Testis (tissue), 3 donors: ENCODE results near the gene ARHGAP12. TPM values are rescaled to one million over a fixed set of nuclear protein-coding genes. Genes with fewer than 3 reads are reported as not detected.

Source experiments
- DNase-seq: peaks from one replicate; pipeline ENCODE4 v3.0.0-alpha.2; 2019
- H3K27ac ChIP-seq, 2 donors: fragments of 200-600 bp; sonication (generic); one replicate each; pipeline ENCODE4 v1.5.1; 2019
- H3K27me3 ChIP-seq: fragments of 200-600 bp; sonication (generic); one replicate; pipeline ENCODE4 v1.5.1; 2019
- H3K36me3 ChIP-seq: fragments of 200-600 bp; sonication (generic); one replicate; pipeline ENCODE4 v1.5.1; 2017; ENCODE audit warnings: low read depth; ENCODE audit errors: missing control alignments
- H3K4me1 ChIP-seq: fragments of 200-600 bp; sonication (generic); one replicate; pipeline ENCODE4 v1.5.1; 2019
- H3K4me3 ChIP-seq, 2 donors: fragments of 200-600 bp; sonication (generic); one replicate each; pipeline ENCODE4 v1.5.1; 2017 to 2019
- H3K9me3 ChIP-seq: fragments of 200-600 bp; sonication (generic); one replicate; pipeline ENCODE4 v1.5.1; 2017
- POLR2A ChIP-seq: fragments of 450-650 bp; IDR thresholded peaks from one replicate; pipeline ENCODE4 v1.6.1; 2017; ENCODE audit warnings: antibody characterized with exemption, mild to moderate bottlenecking, moderate library complexity
- WGBS, 2 donors: methylation state at CpG; one replicate each; pipeline ENCODE4 v1.1.5; 2018; 5-methylcytosine and 5-hydroxymethylcytosine counted together
- intact Hi-C: fragments of 100-400 bp; cut with DNase I; formaldehyde crosslinking; loops from one replicate; pipeline ENCODE4 v1.15.1; 2023; ENCODE audit warnings: low total_unique reads
- polyA plus RNA-seq: library from polyadenylated mRNA; stranded (reverse); fragments of 350-450 nt; fragmentation: Illumina TruSeq; extraction: RNeasy Lipid Tissue Mini Kit (QIAGEN cat#74804); gene quantifications from one replicate; pipeline ENCODE4 v1.2.3, GENCODE V29; 2014; ENCODE audit warnings: low read depth, low replicate concordance; ENCODE audit not compliant: insufficient read depth
- total RNA-seq, 2 donors: library from RNA; depleted of rRNA; stranded (reverse); fragments of >200 nt; gene quantifications; one replicate each; pipeline ENCODE4 v1.2.3, GENCODE V29; 2016
- TF ChIP-seq, protein P1 (sequence below), 3 experiments: fragments of 450-650 bp in 2 of 3; fragments of 200-600 bp in 1 of 3; sonication (generic) in 1 of 3; IDR thresholded peaks; one replicate each; pipeline ENCODE4 v1.5.1; 2016 to 2019; ENCODE audit warnings: antibody characterized with exemption in 3 of 3, mild to moderate bottlenecking in 2 of 3, moderate library complexity in 1 of 3

Gene ARHGAP12
- total and polyA plus RNA-seq, 3 donors from 2014 or later = 11.7 to 36.1 (median 33.1) TPM

DNA sequence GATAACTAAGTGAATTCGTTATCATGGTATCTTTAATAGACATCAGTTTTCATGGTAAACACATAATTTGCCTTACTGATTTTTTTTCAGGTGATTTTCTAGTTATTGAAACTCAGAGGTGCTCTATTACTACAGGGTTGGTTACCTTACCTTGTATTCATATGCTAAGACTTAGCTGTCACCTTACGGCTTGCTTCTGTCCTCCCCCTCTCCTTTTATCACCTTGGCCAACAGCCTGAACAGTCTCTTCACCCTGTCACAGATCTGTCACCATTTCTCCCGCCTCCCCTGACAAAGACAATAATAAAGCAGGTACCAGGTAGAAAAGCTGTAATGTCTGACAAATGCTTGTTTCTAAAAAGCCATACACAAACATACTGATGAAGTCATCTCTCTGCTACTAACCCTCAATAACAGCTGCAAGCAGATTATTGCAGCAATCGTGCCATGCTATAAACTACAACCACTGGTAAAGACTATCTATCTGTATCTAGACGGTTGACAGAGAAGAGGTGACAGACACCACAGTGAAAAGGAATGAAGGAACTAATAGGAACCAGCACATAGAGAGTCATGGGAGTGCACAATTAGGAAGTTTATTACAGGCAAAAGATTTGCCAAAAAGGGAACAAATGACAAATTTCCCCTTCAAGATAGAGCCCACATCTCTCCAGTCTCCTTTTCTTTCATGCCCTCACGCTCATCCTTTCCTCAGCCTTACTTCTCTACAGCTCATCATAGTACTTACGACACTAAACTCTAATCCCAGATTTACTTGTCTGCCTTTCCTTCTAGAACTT lies 57.2 kb downstream of the ARHGAP12 start:
- H3K27me3 ChIP-seq = no peaks in the 10 kb centered on the region
- peaks cover 11% of the 10 kb centered on the region for H3K4me1 ChIP-seq
- H3K27ac ChIP-seq = no peak overlapping the region
- DNase-seq = no peak
- 76 to 80% methylated on average over 7 of the region's 7 CpGs for WGBS, 2 donors
- no peak overlapping the region for H3K4me3 ChIP-seq
- H3K9me3 ChIP-seq = no peaks in the 10 kb centered on the region
- TF ChIP-seq POLR2A = no peak
- TF ChIP-seq, protein P1, sequence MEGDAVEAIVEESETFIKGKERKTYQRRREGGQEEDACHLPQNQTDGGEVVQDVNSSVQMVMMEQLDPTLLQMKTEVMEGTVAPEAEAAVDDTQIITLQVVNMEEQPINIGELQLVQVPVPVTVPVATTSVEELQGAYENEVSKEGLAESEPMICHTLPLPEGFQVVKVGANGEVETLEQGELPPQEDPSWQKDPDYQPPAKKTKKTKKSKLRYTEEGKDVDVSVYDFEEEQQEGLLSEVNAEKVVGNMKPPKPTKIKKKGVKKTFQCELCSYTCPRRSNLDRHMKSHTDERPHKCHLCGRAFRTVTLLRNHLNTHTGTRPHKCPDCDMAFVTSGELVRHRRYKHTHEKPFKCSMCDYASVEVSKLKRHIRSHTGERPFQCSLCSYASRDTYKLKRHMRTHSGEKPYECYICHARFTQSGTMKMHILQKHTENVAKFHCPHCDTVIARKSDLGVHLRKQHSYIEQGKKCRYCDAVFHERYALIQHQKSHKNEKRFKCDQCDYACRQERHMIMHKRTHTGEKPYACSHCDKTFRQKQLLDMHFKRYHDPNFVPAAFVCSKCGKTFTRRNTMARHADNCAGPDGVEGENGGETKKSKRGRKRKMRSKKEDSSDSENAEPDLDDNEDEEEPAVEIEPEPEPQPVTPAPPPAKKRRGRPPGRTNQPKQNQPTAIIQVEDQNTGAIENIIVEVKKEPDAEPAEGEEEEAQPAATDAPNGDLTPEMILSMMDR (IDR thresholded peaks at IDR 0.05) = no peak
- intact Hi-C loops = no loop called here
- no peaks in the 10 kb centered on the region for H3K36me3 ChIP-seq

- Histone ChIP-seq H3K4me1 (peaks cover under 1% of the 10 kb centered on the region), H3K36me3 (no peaks in the 10 kb centered on the region), H3K9me3 (no peaks in the 10 kb centered on the region), H3K27me3 (no peaks in the 10 kb centered on the region), H3K27ac (no peak overlapping the region), H3K4me3 (no peak overlapping the region)
- TF ChIP-seq, protein P1 (IDR thresholded peaks at IDR 0.05) = no peak
- intact Hi-C loops = no loop called here
- WGBS, 2 donors = 91% methylated on average over 3 of the region's 3 CpGs
- no peak for DNase-seq
Observed at GRCh38 chr10:31867646-31868045, 61.0 kb downstream of the ARHGAP12 start.

DNA sequence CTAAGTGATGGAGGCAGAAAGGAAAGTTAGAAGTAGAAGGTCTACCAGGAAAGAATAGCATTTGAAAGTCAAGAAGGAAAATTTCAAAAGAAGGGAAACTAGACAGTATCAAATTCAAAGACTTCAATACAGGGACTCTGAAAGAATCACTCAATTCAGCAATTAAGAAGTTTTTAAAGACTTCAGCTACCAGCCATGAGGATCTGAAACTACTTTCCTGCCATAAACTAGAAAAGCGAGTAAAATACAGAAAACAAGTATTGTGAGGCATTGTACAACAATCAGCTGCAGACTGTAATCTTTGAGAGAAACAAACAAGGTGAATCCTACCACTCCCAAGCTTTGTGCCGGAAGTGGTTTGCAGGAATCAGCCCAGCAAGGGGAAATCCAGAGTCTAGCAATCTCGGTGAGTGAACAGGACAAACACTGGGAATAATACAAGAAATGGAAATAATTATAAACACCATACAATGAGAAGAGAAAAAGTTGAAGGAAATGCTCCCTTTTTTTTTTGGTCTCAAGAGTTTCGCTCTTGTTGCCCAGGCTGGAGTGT lies 62.4 kb downstream of the ARHGAP12 start:
- H3K9me3 ChIP-seq = no peaks in the 10 kb centered on the region
- H3K4me1 ChIP-seq = peaks cover 5% of the 10 kb centered on the region
- 90 to 94% methylated on average over 4 of the region's 4 CpGs for WGBS, 2 donors
- no peaks in the 10 kb centered on the region for H3K27me3 ChIP-seq
- no peak for DNase-seq
- no peak overlapping the region for H3K4me3 ChIP-seq
- no peak overlapping the region for H3K27ac ChIP-seq
- intact Hi-C loops = no loop called here
- H3K36me3 ChIP-seq = no peaks in the 10 kb centered on the region
- TF ChIP-seq POLR2A = no peak
- TF ChIP-seq, protein P1 (IDR thresholded peaks at IDR 0.05) = no peak

- H3K4me3 ChIP-seq = no peak overlapping the region
- H3K9me3 ChIP-seq = no peaks in the 10 kb centered on the region
- intact Hi-C loops = no loop called here
- no peak overlapping the region for H3K27ac ChIP-seq
- DNase-seq = no peak
- peaks cover 5% of the 10 kb centered on the region for H3K4me1 ChIP-seq
- WGBS, 2 donors = 40 to 47% methylated on average over 5 of the region's 5 CpGs
- no peaks in the 10 kb centered on the region for H3K36me3 ChIP-seq
- no peaks in the 10 kb centered on the region for H3K27me3 ChIP-seq
- TF ChIP-seq, protein P1 (IDR thresholded peaks at IDR 0.05) = no peak
- no peak for TF ChIP-seq POLR2A
Observed at GRCh38 chr10:31864834-31865518, 63.7 kb downstream of the ARHGAP12 start.
